ENCODE results near the gene DLGAP1.
A peak's percentile ranks its signal among the peaks of the same experiment; 100 is the strongest.

DLGAP1 gene

DNA sequence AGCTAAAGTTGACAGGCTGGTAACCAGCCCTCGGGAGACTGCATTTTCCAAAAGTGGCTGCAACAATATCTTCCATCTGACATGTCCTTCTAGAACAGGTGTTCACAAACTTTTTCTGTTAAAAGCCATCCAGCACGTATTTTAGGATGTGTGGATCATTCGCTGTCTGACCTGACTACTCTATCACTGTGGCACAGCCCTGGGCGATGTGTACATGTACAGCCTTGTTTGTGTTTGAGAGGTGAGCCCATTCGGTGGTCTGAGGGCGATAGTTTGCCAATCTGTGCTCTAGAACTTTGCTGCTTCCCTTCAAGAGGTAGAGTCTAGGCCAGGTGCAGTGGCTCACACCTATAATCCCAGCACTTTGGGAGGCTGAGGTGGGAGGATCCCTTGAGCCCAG, 839.0 kb downstream of the DLGAP1 start:
- TF ChIP-seq CSDC2 (CRISPR knock-in tag; IDR thresholded peaks at IDR 0.05) = no peak
- ATAC-seq = no peak

- ATAC-seq = peak; percentile 30; the same call in 2 of the 3 replicates
- TF ChIP-seq POU6F1 (CRISPR knock-in tag; IDR thresholded peaks at IDR 0.05; ENCODE audit: borderline replicate concordance, low read depth) (no peak), SNAI2 (CRISPR knock-in tag; IDR thresholded peaks at IDR 0.05) (no peak), ZFP3 (CRISPR knock-in tag; IDR thresholded peaks at IDR 0.05) (no peak), ZNF8 (CRISPR knock-in tag; IDR thresholded peaks at IDR 0.05) (no peak), ZNF70 (CRISPR knock-in tag; IDR thresholded peaks at IDR 0.05) (no peak), ZFP30 (CRISPR knock-in tag; IDR thresholded peaks at IDR 0.05) (no peak), OSR1 (CRISPR knock-in tag; IDR thresholded peaks at IDR 0.05) (no peak), TSHZ2 (CRISPR knock-in tag; IDR thresholded peaks at IDR 0.05) (no peak), TOX (CRISPR knock-in tag; IDR thresholded peaks at IDR 0.05; ENCODE audit: borderline replicate concordance) (no peak), PPARA (CRISPR knock-in tag; IDR thresholded peaks at IDR 0.05; ENCODE audit: borderline replicate concordance) (no peak), CREB5 (CRISPR knock-in tag; IDR thresholded peaks at IDR 0.05; ENCODE audit: low read depth) (no peak), TCF4 (CRISPR knock-in tag; IDR thresholded peaks at IDR 0.05; ENCODE audit: borderline replicate concordance) (no peak), ISL1 (CRISPR knock-in tag; IDR thresholded peaks at IDR 0.05) (no peak)
- TF ChIP-seq, protein P1, sequence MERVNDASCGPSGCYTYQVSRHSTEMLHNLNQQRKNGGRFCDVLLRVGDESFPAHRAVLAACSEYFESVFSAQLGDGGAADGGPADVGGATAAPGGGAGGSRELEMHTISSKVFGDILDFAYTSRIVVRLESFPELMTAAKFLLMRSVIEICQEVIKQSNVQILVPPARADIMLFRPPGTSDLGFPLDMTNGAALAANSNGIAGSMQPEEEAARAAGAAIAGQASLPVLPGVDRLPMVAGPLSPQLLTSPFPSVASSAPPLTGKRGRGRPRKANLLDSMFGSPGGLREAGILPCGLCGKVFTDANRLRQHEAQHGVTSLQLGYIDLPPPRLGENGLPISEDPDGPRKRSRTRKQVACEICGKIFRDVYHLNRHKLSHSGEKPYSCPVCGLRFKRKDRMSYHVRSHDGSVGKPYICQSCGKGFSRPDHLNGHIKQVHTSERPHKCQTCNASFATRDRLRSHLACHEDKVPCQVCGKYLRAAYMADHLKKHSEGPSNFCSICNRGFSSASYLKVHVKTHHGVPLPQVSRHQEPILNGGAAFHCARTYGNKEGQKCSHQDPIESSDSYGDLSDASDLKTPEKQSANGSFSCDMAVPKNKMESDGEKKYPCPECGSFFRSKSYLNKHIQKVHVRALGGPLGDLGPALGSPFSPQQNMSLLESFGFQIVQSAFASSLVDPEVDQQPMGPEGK (CRISPR knock-in tag; IDR thresholded peaks at IDR 0.05; ENCODE audit: borderline replicate concordance) = no peak
Observed at GRCh38 chr18:3615374-3615985, 839.6 kb downstream of the DLGAP1 start.

GRCh38 chr18:3612315-3612714, 842.8 kb downstream of the DLGAP1 start:
- ATAC-seq = peak; percentile 24; the same call in 2 of the 3 replicates
- TF ChIP-seq ESRRG (CRISPR knock-in tag; IDR thresholded peaks at IDR 0.05) = no peak

- peak; percentile 44; the same call in 2 of the 3 replicates for ATAC-seq
- TF ChIP-seq CSDC2 (CRISPR knock-in tag; IDR thresholded peaks at IDR 0.05) (no peak), POU6F1 (CRISPR knock-in tag; IDR thresholded peaks at IDR 0.05; ENCODE audit: borderline replicate concordance, low read depth) (no peak), ZNF8 (CRISPR knock-in tag; IDR thresholded peaks at IDR 0.05) (no peak)
Observed at GRCh38 chr18:3611313-3612090, 843.6 kb downstream of the DLGAP1 start.

Data from SK-N-SH treated with all-trans-retinoic acid at 6 μM for 48 hours (cell line).